ENCODE data around the gene LNPEP.
A peak's percentile ranks its signal among the peaks of the same experiment; 100 is the strongest.

LNPEP gene

DNA sequence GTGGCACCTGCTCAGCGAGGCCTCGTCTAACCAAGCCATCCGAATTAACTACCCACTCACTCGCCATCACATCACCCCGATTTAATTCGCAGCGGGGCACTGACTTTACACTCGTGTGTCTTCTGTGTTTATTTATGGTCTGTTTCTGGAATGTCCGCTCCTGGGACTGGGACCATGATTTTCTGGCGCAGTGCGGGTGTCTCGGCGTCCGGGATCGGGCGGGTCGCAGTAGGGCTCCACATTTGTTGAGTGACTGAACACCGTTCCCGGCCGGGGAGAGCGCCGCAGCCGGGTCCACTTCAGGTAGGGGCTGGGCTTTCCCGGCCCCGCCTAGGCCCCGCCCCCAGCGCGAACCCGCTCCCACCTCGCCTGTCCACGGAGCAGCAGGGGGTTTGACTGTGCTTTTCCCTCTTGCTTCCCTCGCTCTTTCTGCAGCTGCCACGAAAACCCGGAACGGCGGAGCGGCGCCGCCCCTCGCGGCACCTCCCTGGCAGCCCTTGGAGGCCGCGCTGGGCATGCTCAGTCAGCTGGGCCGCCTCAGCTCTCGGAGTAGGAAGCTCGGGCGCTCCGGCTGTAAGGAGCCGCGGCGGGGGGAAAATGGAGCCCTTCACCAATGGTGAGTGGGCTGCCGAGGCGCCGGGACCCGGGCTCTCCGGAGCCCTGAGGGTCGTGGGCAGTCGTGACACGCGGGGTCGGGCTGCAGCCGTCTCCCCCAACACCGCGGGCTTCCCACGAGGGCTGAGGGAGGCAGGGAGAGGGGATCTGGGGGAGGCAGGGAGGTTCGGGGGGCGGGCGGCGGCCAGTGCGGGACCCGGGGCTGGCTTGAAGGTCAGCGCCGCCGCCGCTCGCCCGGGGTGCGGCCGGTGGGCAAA lies at the start of gene LNPEP:
LNPEP (plus strand) TSS at position 522 of the 872 bp plus-strand sequence; CDS start at position 598, 76 bp downstream.
- peak; percentile 88 for DNase-seq (ENCODE audit: low spot score)

DNA sequence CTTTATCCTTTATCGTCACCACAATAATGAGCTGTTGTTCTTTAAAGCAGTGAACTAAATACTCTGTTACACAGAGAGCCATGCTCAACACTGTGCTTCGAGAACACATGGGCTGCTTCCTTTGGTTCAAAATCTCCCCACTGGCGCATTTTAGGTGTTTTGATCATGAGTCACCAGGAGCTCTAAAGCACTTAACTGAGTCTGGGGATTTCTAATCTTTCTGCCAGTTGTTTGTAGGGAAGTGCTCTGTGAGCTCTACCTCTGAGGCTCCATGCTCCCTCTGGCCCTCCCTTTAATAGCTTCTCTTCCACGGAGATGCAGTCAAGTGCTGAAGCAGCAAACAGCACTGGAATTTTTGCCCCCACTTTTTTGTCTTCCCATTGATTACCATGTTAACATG lies 42.5 kb upstream of the LNPEP start:
- no peak for DNase-seq (ENCODE audit: low spot score)

DNA sequence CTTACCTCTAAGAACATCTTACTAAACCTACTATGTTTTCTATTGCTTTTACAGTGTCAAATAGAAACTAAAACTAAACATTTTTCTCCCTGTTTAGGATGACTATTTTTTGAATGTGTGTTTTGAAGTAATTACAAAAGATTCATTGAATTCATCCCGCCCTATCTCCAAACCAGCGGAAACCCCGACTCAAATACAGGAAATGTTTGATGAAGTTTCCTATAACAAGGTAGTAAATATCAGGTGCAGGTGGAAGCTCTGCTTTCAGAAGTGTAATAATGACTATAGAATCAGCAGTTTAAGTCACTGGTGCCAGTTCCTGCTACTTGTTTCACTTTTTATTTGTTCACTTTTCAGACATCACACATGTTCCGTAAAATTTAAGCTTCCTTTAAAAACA lies 39.6 kb upstream of the LNPEP start:
- peak; percentile 48 for DNase-seq (ENCODE audit: low spot score)

DNA sequence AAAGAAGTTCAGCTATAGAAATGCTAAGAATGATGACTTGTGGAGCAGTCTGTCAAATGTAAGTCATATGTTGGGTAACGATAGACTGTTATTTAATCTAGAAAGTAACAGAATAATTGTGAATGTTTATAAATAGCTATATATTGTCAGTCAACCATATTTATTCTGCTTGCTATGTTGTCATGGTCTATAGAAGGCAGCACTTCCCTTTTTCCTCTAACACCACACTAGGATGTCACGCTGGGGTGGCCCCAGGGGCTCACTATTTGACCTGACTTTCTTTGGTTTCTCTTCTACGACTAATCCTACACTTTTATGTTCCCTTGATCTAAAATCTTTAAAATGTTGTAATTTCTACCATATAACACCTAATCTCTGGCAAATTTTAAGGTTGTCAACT lies 39.1 kb upstream of the LNPEP start:
- peak; percentile 78 for DNase-seq (ENCODE audit: low spot score)

DNA sequence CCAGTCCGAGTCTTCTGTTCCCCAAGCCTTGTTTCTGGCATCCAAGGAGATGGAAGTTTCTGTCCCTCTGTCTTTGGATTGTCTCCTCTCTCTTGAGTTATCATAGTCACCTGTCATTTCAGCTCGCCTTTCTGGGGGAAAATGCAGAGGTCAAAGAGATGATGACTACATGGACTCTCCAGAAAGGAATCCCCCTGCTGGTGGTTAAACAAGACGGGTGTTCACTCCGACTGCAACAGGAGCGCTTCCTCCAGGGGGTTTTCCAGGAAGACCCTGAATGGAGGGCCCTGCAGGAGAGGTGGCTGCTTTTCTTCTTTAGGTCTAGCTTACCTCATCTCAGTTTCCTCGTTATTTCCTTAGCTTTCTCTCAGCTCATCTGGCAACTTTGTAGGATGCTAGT lies 34.5 kb upstream of the LNPEP start:
- DNase-seq (ENCODE audit: low spot score) = no peak

DNA sequence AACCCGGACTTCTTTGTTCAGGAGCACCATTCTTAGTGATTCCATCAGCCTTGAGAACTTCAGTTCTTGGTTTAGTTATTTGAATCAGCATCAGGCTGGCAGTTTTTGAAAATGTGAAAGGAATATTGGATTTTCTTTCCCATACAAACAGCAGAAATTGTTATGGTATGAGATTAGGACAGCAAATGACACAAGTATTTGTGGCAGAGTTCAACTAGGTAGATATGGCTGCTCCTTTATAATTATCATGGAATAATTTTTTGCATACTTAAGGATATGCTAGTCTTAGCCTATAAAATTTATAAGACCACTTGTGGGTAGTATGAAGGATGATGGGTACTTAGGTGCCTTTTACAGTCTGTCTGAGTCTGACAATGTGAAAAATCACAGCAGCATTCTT lies 34.0 kb upstream of the LNPEP start:
- no peak for DNase-seq (ENCODE audit: low spot score)

DNA sequence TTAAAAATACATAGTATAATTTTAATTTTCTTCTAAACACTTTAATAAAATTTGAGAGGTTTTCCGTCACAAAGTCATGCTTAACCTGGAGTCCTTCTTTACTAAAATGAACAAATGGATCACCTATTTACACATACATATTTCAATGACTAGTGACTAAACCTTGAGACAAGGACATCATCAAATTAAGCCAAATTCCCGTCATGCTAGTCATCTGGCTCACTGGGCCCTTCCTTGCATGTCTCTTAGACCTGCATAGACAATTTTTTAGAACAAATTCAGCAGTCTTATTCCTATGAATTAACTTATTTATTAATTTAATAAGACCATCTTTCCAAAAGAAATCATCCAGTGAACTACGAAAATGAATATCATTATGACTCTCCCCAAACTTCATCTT lies 33.0 kb upstream of the LNPEP start:
- no peak for DNase-seq (ENCODE audit: low spot score)

DNA sequence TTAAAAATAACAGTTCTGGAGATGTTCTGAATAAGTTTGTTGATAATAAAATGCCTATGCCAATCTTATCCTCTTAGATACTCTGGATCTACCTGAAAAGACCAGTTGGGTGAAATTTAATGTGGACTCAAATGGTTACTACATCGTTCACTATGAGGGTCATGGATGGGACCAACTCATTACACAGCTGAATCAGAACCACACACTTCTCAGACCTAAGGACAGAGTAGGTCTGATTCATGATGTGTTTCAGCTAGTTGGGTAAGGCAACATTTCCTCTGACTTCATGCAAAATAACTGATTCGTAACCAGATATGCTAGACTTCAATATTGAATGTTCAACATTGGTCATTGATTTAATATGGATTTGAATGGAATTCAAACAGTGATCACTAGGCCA lies 32.6 kb upstream of the LNPEP start:
- no peak for DNase-seq (ENCODE audit: low spot score)

DNA sequence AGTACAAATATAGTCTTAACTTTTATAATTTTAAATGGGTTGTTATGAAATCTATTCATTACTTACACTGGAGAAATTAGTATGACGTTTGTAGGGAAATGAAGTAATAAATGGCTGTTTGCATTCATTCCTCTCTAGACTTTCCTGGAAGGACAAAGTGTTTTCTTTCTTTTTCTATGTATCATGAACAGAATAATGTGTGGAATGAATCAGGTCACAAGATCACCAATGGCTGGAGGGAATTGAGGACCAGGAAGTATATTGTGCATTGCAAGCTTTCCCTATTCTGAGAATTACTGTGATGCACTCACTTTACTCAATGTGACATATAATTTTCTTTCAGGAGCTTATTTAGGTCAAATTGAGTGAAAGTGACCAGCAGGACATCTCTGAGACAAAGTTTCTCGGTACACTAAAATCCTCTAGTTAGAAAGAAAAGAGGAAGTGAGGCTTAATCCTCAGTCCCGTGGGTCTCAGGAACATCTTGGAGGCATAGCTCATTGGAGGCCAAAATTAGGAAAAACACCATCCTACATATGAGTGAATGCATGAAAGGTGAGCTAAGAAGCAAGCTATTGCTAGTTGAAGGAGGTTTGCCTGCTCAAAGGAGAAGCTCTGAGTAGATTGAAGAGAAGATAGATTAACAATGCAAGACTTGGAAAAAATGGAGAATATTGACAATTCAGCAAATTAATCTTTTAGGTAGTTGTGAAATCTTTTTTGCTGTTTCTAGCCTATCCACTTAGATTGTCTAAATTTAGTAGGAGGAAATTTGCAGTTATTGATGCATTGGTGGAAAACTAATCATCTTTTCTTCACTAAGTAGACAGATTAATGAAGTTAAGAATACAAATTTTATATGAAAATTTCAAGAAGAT lies 31.6 kb upstream of the LNPEP start:
- DNase-seq (ENCODE audit: low spot score) = no peak

DNA sequence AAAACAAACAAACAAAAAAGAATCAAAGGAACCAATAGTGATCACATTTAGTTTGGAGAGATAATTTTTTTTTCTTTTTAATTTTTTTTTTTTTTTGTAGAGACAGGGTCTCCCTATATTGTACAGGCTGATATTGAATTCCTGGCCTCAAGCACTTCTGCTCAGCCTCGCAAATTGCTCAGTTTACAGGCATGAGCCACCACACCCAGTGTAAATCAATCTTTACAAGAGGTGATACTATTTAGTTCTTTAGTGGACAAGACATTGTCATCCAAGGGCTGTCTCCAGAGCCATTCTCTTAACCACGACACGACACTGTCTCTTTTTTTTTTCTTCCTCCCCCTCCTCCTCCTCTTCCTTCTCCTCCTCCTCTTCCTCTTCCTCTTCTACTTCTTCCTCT lies 30.0 kb upstream of the LNPEP start:
- DNase-seq (ENCODE audit: low spot score) = no peak

DNA sequence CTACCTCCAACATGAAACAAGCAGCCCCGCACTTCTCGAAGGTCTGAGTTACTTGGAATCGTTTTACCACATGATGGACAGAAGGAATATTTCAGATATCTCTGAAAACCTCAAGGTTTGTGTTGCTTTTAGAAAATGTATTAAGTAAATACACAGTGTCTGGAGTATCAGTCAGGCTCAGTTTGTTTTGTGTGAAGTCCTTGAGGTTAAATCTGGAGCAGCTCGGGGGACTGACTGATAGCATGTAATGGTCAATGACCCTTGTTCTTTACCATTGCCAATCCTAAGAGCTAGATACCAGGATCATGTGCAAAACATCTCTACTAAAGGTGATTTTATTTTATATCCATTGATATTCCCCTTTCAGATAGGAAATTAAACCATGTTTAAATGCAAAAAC lies 26.9 kb upstream of the LNPEP start:
- DNase-seq (ENCODE audit: low spot score) = no peak

DNA sequence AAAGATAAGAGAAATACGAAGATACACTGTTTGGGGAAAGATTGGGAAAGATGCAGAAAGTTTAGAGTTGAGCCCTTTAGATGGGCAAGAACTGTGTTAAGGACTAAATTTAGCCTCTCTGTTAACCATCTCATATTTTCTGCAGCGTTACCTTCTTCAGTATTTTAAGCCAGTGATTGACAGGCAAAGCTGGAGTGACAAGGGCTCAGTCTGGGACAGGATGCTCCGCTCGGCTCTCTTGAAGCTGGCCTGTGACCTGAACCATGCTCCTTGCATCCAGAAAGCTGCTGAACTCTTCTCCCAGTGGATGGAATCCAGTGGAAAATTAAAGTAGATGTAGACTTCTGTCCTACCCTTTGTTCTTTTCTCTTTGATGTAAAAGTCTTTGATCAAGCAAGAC lies 26.4 kb upstream of the LNPEP start:
- no peak for DNase-seq (ENCODE audit: low spot score)

DNA sequence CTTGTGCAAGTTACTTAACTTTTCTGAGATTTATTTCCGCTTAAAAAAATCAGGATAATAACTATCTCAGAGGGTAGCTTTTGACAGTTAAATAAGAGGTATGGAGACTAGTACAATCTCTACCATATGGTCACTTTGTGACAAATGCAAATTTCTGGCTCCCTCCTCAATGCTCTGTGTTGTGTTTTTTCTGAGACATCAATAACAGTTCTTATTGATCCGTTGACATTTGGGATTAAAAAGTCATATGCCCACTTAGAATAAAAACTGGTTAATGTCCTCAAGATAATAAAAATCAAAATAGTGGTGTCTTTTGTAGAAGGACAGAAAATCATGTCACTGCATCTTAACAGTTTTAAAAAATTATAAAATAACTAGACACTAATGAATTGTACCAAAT lies 24.7 kb upstream of the LNPEP start:
- DNase-seq (ENCODE audit: low spot score) = no peak

DNA sequence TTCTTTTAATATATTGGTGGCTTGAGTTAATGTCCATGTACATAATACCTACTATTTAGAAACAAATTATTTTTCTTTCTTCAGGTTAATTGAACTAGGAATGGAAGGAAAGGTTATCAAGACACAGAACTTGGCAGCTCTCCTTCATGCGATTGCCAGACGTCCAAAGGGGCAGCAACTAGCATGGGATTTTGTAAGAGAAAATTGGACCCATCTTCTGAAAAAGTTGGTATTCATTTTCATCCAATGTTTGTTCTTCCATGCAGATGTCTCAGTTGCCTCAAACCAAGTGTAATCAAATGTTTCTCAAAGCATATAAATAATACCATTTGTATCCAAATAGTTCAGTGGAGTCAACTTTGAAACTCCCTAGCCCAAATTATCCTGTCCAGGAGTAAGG lies 22.6 kb upstream of the LNPEP start:
- DNase-seq (ENCODE audit: low spot score) = no peak

DNA sequence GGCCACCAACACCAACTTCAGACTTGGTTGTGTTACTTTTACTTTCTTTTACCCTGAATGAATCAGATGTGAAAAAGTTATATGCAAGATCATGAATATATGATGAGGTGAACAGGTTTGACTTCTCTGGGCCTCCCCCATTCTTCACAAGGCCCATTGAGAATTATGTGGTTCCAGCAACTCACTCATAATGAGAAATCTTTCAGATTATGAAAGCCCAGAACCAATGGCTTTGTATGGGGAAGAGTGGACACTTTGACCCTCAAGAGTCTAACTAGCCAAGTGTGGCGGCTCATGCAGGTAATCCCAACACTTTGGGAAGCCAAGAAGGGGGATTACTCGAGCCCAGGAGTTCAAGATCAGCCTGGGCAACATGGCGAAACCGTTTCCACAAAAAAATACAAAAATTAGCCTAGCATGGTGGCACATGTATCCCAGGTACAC lies 16.1 kb upstream of the LNPEP start:
- no peak for DNase-seq (ENCODE audit: low spot score)

DNA sequence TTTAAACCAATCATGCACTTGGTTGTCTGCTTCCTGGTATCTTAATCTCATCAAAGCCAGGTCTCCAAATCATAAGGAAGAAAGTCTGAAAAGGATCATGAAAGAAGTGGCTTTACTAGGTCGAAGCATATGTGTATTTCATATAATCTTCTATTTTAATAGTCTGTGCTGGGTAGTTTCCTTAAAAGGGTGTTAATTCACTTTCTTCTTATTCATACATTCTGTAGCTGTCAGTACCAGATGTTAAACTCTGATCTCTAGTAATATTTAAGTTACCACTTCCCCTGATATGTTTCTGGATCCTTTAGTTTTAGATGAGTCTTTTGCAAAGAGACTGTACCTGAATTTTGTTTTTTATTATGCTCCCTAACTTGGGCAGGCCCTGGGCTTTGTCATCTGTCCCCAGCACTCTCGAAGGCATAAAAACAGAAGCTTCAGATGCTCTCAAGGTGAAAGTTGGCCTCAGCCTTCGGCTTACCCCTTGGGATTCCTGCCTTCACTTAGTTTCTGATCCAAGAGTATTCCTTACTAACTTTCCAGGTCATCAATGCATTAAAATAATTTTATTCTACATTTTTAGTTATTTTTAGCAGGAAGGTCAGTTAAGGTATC lies 15.0 kb upstream of the LNPEP start:
- no peak for DNase-seq (ENCODE audit: low spot score)

DNA sequence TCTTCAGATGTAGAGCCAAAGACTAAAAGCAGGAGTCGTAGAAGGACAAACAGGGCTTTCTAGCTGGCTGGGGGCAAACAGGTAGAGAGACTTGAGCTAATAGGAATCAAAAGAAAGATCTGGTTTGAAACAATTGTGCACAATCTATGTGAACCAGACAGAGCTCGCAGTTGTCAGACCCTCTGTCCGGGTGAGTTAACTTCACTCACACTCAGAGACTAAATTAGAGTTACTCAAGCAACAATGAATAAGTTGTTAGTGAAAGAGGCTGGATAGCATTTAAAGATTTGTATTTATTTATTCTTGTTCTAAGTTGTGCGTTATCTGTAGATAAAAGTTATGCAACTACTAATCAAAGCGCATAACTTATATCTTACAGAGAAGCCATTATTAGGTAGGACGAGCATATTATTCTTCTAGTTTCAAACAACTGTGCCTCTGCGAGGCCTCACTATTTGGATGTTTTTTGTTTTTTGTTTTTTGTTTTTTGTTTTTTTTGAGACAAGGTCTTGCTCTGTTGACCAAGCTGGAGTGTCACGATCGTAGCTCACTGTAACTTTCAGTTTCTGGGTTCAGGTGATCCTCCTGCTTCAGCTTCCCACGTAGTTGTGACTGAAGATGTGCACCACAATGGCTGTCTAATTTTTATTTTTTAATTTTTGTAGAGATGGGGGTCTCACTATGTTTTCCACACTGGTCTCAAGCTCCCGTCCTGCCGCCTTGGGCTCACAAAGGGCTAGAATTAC lies 13.2 kb upstream of the LNPEP start:
- no peak for DNase-seq (ENCODE audit: low spot score)

DNA sequence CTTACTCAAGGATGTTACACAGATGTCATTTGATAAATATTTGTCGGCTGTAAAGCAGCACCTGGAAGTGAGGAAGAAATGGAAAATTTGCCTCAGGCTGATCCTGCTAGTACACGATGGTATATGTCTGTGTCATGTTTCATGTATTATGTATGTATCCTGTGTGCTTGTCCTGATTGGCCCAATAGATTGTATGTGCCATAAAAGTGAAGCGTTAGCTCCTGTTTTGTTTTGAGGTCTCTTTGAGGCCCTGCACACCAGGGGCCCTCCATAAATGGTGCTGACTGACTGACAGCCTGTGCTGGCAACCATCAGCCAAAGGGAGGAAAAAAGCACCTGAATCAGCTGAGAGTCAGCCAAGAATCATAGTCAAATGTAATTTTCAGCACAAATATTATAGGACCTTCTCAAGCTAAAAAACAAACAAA lies 11.8 kb upstream of the LNPEP start:
- DNase-seq (ENCODE audit: low spot score) = no peak

DNA sequence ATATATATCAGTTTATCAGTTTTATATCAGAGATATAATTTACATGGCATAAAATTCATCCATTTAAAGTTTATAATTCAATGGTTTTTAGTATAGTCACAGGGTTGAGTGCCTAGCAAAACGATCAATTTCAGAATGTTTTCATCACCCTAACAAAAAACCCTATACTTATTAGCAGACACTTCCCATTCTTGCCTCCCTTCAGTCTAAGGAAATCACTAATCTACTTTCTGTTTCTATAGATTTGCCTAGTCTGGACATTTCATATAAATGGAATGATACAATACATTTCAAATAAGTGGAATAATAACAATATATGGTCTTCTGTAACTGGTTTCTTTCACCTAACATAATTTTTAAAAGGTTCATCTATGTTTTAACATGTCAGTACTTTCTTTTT lies 9.6 kb upstream of the LNPEP start:
- no peak for DNase-seq (ENCODE audit: low spot score)

DNA sequence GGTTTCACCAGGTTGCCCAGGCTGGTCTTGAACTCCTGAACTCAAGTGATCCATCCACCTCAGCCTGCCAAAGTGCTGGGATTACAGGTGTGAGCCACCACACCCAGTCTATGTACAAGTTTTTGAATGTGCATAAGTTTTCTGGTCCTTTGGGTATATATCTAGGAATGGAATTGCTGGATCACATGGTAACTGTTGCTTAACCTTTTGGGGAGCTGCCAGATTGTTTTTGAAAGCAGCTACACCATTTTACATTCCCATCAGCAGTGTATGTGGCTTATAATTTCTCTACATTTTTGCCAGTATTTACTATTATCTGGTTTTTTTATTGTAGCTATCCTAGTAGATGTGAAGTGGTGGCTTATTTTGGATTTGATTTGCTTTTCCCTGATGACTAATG lies 8.9 kb upstream of the LNPEP start:
- no peak for DNase-seq (ENCODE audit: low spot score)

DNA sequence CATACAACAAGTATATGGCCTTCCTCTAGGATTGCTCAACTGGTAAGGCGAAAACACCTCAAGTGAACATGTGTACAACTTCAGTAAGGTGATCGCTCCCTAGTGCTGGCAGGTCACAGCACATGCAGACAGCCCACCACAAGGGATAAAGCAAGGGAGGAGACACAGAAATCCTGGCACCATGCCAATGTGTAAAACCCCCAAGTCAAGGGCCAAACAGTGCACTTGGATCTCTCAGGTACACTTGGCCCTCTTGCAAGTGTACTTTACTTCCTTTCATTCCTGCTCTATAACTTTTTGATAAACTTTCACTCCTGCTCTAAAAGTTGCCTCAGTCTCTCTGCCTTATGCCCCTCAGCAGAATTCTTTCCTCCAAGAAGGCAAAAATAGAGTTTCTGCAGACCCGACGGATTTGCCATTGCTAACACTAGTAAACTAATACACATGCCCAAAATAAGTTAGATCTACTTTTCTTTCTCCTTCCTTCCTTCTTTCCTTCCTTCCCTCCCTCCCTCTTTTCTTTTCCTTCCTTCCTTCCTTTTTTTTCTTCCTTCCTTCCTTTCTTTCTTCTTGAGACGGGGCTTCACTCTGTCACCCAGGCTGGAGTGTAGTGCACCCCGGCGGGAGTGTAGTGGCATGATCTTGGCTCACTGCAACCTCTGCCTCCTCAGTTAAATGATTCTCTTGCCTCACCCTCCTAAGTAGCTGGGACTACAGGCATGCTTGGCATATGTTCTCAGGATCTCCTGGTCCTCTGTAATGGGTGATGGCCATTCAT lies 6.8 kb upstream of the LNPEP start:
- no peak for DNase-seq (ENCODE audit: low spot score)
